ENCODE results near the gene HSD11B1.

Gene HSD11B1

GRCh38 chr1:209714338-209714737 is 9.7 kb downstream of the HSD11B1 start:
- no peak overlapping the region for H2AFZ ChIP-seq (ENCODE audit: low read depth)

GRCh38 chr1:209715314-209715713 is 10.7 kb downstream of the HSD11B1 start:
- Histone ChIP-seq H2AFZ (ENCODE audit: low read depth) (no peak overlapping the region), H3K4me1 (ENCODE audit: low read depth, poor library complexity, severe bottlenecking) (no peaks in the 10 kb centered on the region), H3K4me2 (no peak overlapping the region), H4K20me1 (ENCODE audit: insufficient read depth) (no peaks in the 10 kb centered on the region), H3K9ac (no peak overlapping the region), H3K36me3 (ENCODE audit: insufficient read depth) (no peaks in the 10 kb centered on the region), H3K27ac (no peak overlapping the region), H3K27me3 (ENCODE audit: insufficient read depth, low read depth) (no peaks in the 10 kb centered on the region), H3K4me3 (IDR thresholded peaks at IDR 0.05; ENCODE audit: insufficient read depth, low read depth, low read length) (no peak overlapping the region), H3K79me2 (ENCODE audit: insufficient read depth, low read depth) (no peaks in the 10 kb centered on the region)
- no peak for TF ChIP-seq CTCF (conservative IDR thresholded peaks at IDR 0.05; ENCODE audit: low read depth, low read length)

More at GRCh38 chr1:209714338-209714737, 9.7 kb downstream of the HSD11B1 start:
- H3K4me1 ChIP-seq (ENCODE audit: low read depth, poor library complexity, severe bottlenecking) = no peaks in the 10 kb centered on the region
- no peak overlapping the region for H3K4me2 ChIP-seq
- no peak overlapping the region for H3K27ac ChIP-seq
- no peak overlapping the region for H3K4me3 ChIP-seq (IDR thresholded peaks at IDR 0.05; ENCODE audit: insufficient read depth, low read depth, low read length)
- no peaks in the 10 kb centered on the region for H3K36me3 ChIP-seq (ENCODE audit: insufficient read depth)
- TF ChIP-seq CTCF (conservative IDR thresholded peaks at IDR 0.05; ENCODE audit: low read depth, low read length) = no peak
- no peaks in the 10 kb centered on the region for H4K20me1 ChIP-seq (ENCODE audit: insufficient read depth)
- H3K27me3 ChIP-seq (ENCODE audit: insufficient read depth, low read depth) = no peaks in the 10 kb centered on the region
- H3K79me2 ChIP-seq (ENCODE audit: insufficient read depth, low read depth) = no peaks in the 10 kb centered on the region
- no peak overlapping the region for H3K9ac ChIP-seq

- Histone ChIP-seq H3K36me3 (ENCODE audit: insufficient read depth) (no peaks in the 10 kb centered on the region), H3K9ac (no peak overlapping the region), H3K4me1 (ENCODE audit: low read depth, poor library complexity, severe bottlenecking) (no peaks in the 10 kb centered on the region), H3K27ac (no peak overlapping the region), H3K79me2 (ENCODE audit: insufficient read depth, low read depth) (no peaks in the 10 kb centered on the region), H2AFZ (ENCODE audit: low read depth) (no peak overlapping the region), H4K20me1 (ENCODE audit: insufficient read depth) (no peaks in the 10 kb centered on the region), H3K4me2 (no peak overlapping the region), H3K4me3 (IDR thresholded peaks at IDR 0.05; ENCODE audit: insufficient read depth, low read depth, low read length) (no peak overlapping the region), H3K27me3 (ENCODE audit: insufficient read depth, low read depth) (no peaks in the 10 kb centered on the region)
- no peak for TF ChIP-seq CTCF (conservative IDR thresholded peaks at IDR 0.05; ENCODE audit: low read depth, low read length)
Observed at GRCh38 chr1:209717818-209718217, 13.2 kb downstream of the HSD11B1 start.

- no peaks in the 10 kb centered on the region for H3K27me3 ChIP-seq (ENCODE audit: insufficient read depth, low read depth)
- H3K36me3 ChIP-seq (ENCODE audit: insufficient read depth) = no peaks in the 10 kb centered on the region
Observed at GRCh38 chr1:209720326-209720725, 15.7 kb downstream of the HSD11B1 start.

More at GRCh38 chr1:209720326-209720725, 15.7 kb downstream of the HSD11B1 start:
- no peak overlapping the region for H3K9ac ChIP-seq
- H4K20me1 ChIP-seq (ENCODE audit: insufficient read depth) = no peaks in the 10 kb centered on the region
- no peaks in the 10 kb centered on the region for H3K4me1 ChIP-seq (ENCODE audit: low read depth, poor library complexity, severe bottlenecking)
- no peaks in the 10 kb centered on the region for H3K79me2 ChIP-seq (ENCODE audit: insufficient read depth, low read depth)
- H3K4me3 ChIP-seq (IDR thresholded peaks at IDR 0.05; ENCODE audit: insufficient read depth, low read depth, low read length) = no peak overlapping the region
- H2AFZ ChIP-seq (ENCODE audit: low read depth) = no peak overlapping the region
- H3K27ac ChIP-seq = no peak overlapping the region
- no peak for TF ChIP-seq CTCF (conservative IDR thresholded peaks at IDR 0.05; ENCODE audit: low read depth, low read length)
- H3K4me2 ChIP-seq = no peak overlapping the region

Data from KMS-11 (cell line).